HepG2 (cell line): Measurements from ENCODE around the gene CHST6. TPM values are rescaled to one million over a fixed set of nuclear protein-coding genes. Genes with fewer than 3 reads are reported as not detected.
"Not testable (repeated sequence)": the region's sequence is repeated elsewhere in the genome, so short reads cannot be mapped to it uniquely, and the experiment has no call there.

Source experiments
- ATAC-seq: fragments of 200-7000 bp; cut with Tn5 transposase; 3 replicates; pipeline ENCODE4 v1.9.1; 2020; ENCODE audit warnings: mild to moderate bottlenecking, moderate library complexity
- BruUV-seq: library from RNA; stranded (reverse); fragments of 400-500 nt; replicated peaks from 2 replicates; lab custom pipeline; 2021; lab: Mats Ljungman, UMichigan
- CTCF ChIA-PET: fragments of 300-600 bp; formaldehyde crosslinking; extraction: SDS; loops from one replicate; lab custom pipeline; 2021; ENCODE audit warnings: low total read pairs, inconsistent platforms, low intra/inter-chr PET ratio; lab: Yijun Ruan, JAX
- POLR2A ChIA-PET: fragments of 350-600 bp; sonication (Branson Sonifier 250); formaldehyde crosslinking; loops from one replicate; lab custom pipeline; 2020; ENCODE audit warnings: antibody characterized with exemption, inconsistent platforms; lab: Yijun Ruan, JAX
- DNase-seq: peaks from one replicate; pipeline ENCODE4 v3.0.0-alpha.2; 2015; ENCODE audit warnings: low spot score
- FAIRE-seq: peaks from 3 replicates; lab custom pipeline; 2011; peaks lifted over from hg19 to GRCh38; lab: Jason Lieb, UNC
- H2AFZ ChIP-seq: one replicate; pipeline ENCODE4 v1.6.1; 2011; ENCODE audit warnings: low read length, inconsistent platforms
- H3K27ac ChIP-seq: fragments of 300-600 bp; 3 replicates; pipeline ENCODE4 v1.8.0; 2011; ENCODE audit warnings: mixed run types, mild to moderate bottlenecking, mixed read lengths, low read length, inconsistent platforms; ENCODE audit not compliant: insufficient read depth; ENCODE audit errors: extremely low read length
- H3K27me3 ChIP-seq, 2 experiments: fragments of 200-600 bp in 1 of 2; 2 replicates in 1 of 2; 3 replicates in 1 of 2; pipeline versions ENCODE4 v1.6.0 to v1.8.0; 2011; ENCODE audit warnings: low read length in 2 of 2, mild to moderate bottlenecking in 2 of 2, moderate library complexity in 2 of 2, inconsistent platforms in 1 of 2; ENCODE audit not compliant: insufficient read depth in 2 of 2, control insufficient read depth in 1 of 2
- H3K36me3 ChIP-seq, 2 experiments: fragments of 200-600 bp in 1 of 2; replicated peaks in 1 of 2; 2 replicates in 1 of 2; 3 replicates in 1 of 2; pipeline versions ENCODE4 v1.5.1 to v1.8.0; 2011; ENCODE audit warnings: low read length in 2 of 2, inconsistent platforms in 1 of 2; ENCODE audit not compliant: insufficient read depth in 2 of 2, control insufficient read depth in 1 of 2
- H3K4me1 ChIP-seq: 2 replicates; pipeline ENCODE4 v1.5.1; 2012; ENCODE audit warnings: low read length, inconsistent platforms; ENCODE audit not compliant: insufficient read depth
- H3K4me2 ChIP-seq: 2 replicates; pipeline ENCODE4 v1.6.0; 2011; ENCODE audit warnings: low read depth, low read length, inconsistent platforms
- H3K4me3 ChIP-seq, 3 experiments: fragments of 200-600 bp in 1 of 3; sonication (generic), shearing (Covaris generic) in 1 of 3; replicated peaks in 1 of 3; 2 replicates each; pipeline ENCODE4 v1.5.1; 2011 to 2016; ENCODE audit warnings: low read length in 3 of 3, inconsistent platforms in 2 of 3, low read depth in 2 of 3, mild to moderate bottlenecking in 2 of 3, control low read depth in 1 of 3, mixed read lengths in 1 of 3; ENCODE audit not compliant: insufficient read depth in 1 of 3
- H3K79me2 ChIP-seq: one replicate; pipeline ENCODE4 v1.6.1; 2011; ENCODE audit warnings: low read length, inconsistent platforms; ENCODE audit not compliant: insufficient read depth
- H3K9ac ChIP-seq: 2 replicates; pipeline ENCODE4 v1.6.0; 2011; ENCODE audit warnings: mild to moderate bottlenecking, low read depth, low read length, inconsistent platforms; ENCODE audit not compliant: insufficient read depth
- H3K9me3 ChIP-seq: 2 replicates; pipeline ENCODE4 v1.5.1; 2012; ENCODE audit warnings: mild to moderate bottlenecking, low read length
- H4K20me1 ChIP-seq: 2 replicates; pipeline ENCODE4 v1.6.0; 2011; ENCODE audit warnings: inconsistent platforms, mild to moderate bottlenecking, low read length, moderate library complexity; ENCODE audit not compliant: insufficient read depth
- CENPX ChIP-seq: sonication (generic); formaldehyde crosslinking; IDR thresholded peaks from 2 replicates; pipeline ENCODE4 v1.9.0; 2021; ENCODE audit warnings: mild to moderate bottlenecking, missing genetic modification reagents, moderate library complexity
- CHD4 ChIP-seq: fragments of 200-600 bp; sonication (generic); IDR thresholded peaks from 2 replicates; pipeline ENCODE4 v1.7.0; 2017; ENCODE audit warnings: mild to moderate bottlenecking, low read length, borderline replicate concordance
- SNAPC4 ChIP-seq: sonication (generic); formaldehyde crosslinking; IDR thresholded peaks from 2 replicates; pipeline ENCODE4 v1.4.0; 2020; ENCODE audit warnings: mild to moderate bottlenecking, missing genetic modification reagents
- ZMYM4 ChIP-seq: sonication (generic); formaldehyde crosslinking; IDR thresholded peaks from 2 replicates; pipeline ENCODE4 v1.8.1; 2023; ENCODE audit warnings: mild to moderate bottlenecking, missing genetic modification reagents
- ZNF550 ChIP-seq: sonication (generic); formaldehyde crosslinking; IDR thresholded peaks from 2 replicates; pipeline ENCODE4 v1.4.0; 2020; ENCODE audit warnings: mild to moderate bottlenecking, missing genetic modification reagents, borderline replicate concordance
- ZNF598 ChIP-seq: sonication (generic); formaldehyde crosslinking; IDR thresholded peaks from 2 replicates; pipeline ENCODE4 v1.5.1; 2020; ENCODE audit warnings: mild to moderate bottlenecking, missing genetic modification reagents, borderline replicate concordance
- WGBS: methylation state at CpG from one replicate; pipeline ENCODE4 v1.1.6; 2017; ENCODE audit warnings: low lambda C conversion rate; 5-methylcytosine and 5-hydroxymethylcytosine counted together
- in situ Hi-C: cut with HindIII; loops from 2 replicates; pipeline ENCODE4 v1.10.0; 2017; ENCODE audit warnings: low pct_unique_long_range_greater_than_20kb; ENCODE audit not compliant: extremely low pct_ligation_motif_present
- intact Hi-C: fragments of 100-400 bp; cut with micrococcal nuclease; formaldehyde crosslinking; loops from one replicate; pipeline ENCODE4 v1.10.0; 2022; ENCODE audit not compliant: unreplicated experiment
- polyA plus RNA-seq, 8 experiments: library from polyadenylated mRNA; depleted of rRNA in 3 of 8; stranded (reverse) in 7 of 8; unstranded in 1 of 8; fragments of >200 nt; fragmentation: Illumina TruSeq in 4 of 8; extraction: Trizol in 4 of 8; gene quantifications; 2 replicates each; pipeline versions ENCODE4 v1.2.1 to v1.2.3, GENCODE V29; 2011 to 2016; ENCODE audit warnings: low read depth in 4 of 8, missing spikeins in 1 of 8, mixed read lengths in 1 of 8; ENCODE audit not compliant: insufficient read depth in 1 of 8
- total RNA-seq, 5 experiments: library from RNA; depleted of rRNA; stranded (reverse); fragments of >200 nt; fragmentation: Illumina TruSeq; extraction: Trizol; gene quantifications; 2 replicates each; pipeline ENCODE4 v1.2.3, GENCODE V29; 2016; ENCODE audit warnings: low read depth in 1 of 5
- TF ChIP-seq, protein P1 (sequence below): sonication (generic); formaldehyde crosslinking; IDR thresholded peaks from 2 replicates; pipeline ENCODE4 v1.4.0; 2020; ENCODE audit warnings: missing genetic modification reagents

Gene CHST6
- total and polyA plus RNA-seq, 2 of the 13 experiments (the other 11 are each of a cell fraction or from before 2014, with no cell fraction given): 0.18 to 0.91 TPM

- no peak for TF ChIP-seq SNAPC4 (CRISPR knock-in tag)
- no peak for TF ChIP-seq CENPX (CRISPR knock-in tag)
- TF ChIP-seq CHD4: no peak
- TF ChIP-seq ZMYM4: peak; percentile 43; the same call in 1 of the 2 replicates
- TF ChIP-seq, protein P1, sequence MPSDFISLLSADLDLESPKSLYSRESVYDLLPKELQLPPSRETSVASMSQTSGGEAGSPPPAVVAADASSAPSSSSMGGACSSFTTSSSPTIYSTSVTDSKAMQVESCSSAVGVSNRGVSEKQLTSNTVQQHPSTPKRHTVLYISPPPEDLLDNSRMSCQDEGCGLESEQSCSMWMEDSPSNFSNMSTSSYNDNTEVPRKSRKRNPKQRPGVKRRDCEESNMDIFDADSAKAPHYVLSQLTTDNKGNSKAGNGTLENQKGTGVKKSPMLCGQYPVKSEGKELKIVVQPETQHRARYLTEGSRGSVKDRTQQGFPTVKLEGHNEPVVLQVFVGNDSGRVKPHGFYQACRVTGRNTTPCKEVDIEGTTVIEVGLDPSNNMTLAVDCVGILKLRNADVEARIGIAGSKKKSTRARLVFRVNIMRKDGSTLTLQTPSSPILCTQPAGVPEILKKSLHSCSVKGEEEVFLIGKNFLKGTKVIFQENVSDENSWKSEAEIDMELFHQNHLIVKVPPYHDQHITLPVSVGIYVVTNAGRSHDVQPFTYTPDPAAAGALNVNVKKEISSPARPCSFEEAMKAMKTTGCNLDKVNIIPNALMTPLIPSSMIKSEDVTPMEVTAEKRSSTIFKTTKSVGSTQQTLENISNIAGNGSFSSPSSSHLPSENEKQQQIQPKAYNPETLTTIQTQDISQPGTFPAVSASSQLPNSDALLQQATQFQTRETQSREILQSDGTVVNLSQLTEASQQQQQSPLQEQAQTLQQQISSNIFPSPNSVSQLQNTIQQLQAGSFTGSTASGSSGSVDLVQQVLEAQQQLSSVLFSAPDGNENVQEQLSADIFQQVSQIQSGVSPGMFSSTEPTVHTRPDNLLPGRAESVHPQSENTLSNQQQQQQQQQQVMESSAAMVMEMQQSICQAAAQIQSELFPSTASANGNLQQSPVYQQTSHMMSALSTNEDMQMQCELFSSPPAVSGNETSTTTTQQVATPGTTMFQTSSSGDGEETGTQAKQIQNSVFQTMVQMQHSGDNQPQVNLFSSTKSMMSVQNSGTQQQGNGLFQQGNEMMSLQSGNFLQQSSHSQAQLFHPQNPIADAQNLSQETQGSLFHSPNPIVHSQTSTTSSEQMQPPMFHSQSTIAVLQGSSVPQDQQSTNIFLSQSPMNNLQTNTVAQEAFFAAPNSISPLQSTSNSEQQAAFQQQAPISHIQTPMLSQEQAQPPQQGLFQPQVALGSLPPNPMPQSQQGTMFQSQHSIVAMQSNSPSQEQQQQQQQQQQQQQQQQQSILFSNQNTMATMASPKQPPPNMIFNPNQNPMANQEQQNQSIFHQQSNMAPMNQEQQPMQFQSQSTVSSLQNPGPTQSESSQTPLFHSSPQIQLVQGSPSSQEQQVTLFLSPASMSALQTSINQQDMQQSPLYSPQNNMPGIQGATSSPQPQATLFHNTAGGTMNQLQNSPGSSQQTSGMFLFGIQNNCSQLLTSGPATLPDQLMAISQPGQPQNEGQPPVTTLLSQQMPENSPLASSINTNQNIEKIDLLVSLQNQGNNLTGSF (CRISPR knock-in tag): peak; percentile 55; the same call in 1 of the 2 replicates
- TF ChIP-seq ZNF550: no peak
- no peak for TF ChIP-seq ZNF598 (CRISPR knock-in tag)
Measured at GRCh38 chr16:75495076-75495674, at the start of gene CHST6 (continued).

DNA sequence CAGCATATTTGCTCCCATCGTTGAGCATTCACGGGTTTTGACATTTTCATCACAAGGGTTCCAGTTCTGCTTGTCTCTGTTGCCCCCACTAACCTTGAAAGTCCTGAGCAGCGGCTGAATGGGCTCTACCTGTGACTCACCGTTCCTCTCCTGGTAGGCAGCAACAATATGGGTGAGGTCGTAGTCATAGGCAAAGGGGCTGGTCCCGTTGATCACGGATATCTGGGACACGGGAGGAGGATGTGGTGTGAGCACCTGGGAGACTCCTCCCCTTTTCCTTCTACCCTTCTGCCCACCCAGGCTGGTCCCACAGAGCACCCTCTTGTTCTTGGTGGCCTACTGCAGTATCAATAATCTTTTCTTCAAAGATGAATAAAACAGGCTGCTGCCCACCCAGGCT is 47.2 kb upstream of the CHST6 start:
- DNase-seq, POLR2A ChIA-PET, in situ Hi-C loops, H3K27ac ChIP-seq, H3K4me2 ChIP-seq, H3K9ac ChIP-seq, H3K27me3 ChIP-seq, CTCF ChIA-PET, ATAC-seq, H4K20me1 ChIP-seq, FAIRE-seq, BruUV-seq, intact Hi-C loops, H3K9me3 ChIP-seq, H2AFZ ChIP-seq, H3K79me2 ChIP-seq, H3K4me3 ChIP-seq, H3K36me3 ChIP-seq, H3K4me1 ChIP-seq: not testable (repeated sequence)
- 87% methylated on average over 8 of the region's 8 CpGs for WGBS
